Measurements from ENCODE around the gene CXXC5.

- TF ChIP-seq RELA (CRISPR knock-in tag; IDR thresholded peaks at IDR 0.05; ENCODE audit: borderline replicate concordance) (no peak), NR2C2 (CRISPR knock-in tag; IDR thresholded peaks at IDR 0.05) (no peak), SP1 (CRISPR knock-in tag; conservative IDR thresholded peaks at IDR 0.05) (no peak), ATF2 (CRISPR knock-in tag; IDR thresholded peaks at IDR 0.05; ENCODE audit: borderline replicate concordance, low read depth) (no peak), ATF1 (CRISPR knock-in tag; IDR thresholded peaks at IDR 0.05) (no peak)
- TF ChIP-seq, protein P1, sequence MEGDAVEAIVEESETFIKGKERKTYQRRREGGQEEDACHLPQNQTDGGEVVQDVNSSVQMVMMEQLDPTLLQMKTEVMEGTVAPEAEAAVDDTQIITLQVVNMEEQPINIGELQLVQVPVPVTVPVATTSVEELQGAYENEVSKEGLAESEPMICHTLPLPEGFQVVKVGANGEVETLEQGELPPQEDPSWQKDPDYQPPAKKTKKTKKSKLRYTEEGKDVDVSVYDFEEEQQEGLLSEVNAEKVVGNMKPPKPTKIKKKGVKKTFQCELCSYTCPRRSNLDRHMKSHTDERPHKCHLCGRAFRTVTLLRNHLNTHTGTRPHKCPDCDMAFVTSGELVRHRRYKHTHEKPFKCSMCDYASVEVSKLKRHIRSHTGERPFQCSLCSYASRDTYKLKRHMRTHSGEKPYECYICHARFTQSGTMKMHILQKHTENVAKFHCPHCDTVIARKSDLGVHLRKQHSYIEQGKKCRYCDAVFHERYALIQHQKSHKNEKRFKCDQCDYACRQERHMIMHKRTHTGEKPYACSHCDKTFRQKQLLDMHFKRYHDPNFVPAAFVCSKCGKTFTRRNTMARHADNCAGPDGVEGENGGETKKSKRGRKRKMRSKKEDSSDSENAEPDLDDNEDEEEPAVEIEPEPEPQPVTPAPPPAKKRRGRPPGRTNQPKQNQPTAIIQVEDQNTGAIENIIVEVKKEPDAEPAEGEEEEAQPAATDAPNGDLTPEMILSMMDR (IDR thresholded peaks at IDR 0.05) = no peak
These were observed 48.2 kb downstream of the CXXC5 start for GRCh38 chr5:139696167-139696893.
